ENCODE data around the gene SHC2.
"Not testable (repeated sequence)": the region's sequence is repeated elsewhere in the genome, so short reads cannot be mapped to it uniquely, and the experiment has no call there.

The SHC2 gene

DNA sequence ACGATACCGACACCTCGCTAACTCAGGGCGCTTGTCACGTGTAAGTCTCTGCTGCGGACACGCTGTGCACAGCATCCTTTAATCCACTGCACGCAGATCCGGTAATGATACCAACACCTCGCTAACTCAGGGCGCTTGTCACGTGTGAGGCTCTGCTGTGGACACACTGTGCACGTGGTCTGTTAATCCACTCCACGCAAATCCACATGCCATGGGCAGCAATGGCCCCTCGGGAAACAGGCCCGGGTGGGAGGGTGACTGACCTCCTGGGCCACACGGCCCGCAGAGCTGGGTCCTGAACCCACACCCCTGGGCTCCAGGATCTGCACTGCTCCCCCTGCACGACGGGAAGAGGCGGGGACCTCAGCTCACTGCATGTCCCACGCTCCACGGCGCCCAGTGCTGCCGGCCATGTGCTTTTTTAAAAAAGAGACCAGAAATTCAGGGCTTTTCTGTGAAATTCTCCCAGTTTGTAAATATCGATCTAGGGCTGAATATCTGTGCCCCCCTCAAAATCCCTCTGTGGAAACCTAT lies 16.1 kb downstream of the SHC2 start:
- no peak for DNase-seq

DNA sequence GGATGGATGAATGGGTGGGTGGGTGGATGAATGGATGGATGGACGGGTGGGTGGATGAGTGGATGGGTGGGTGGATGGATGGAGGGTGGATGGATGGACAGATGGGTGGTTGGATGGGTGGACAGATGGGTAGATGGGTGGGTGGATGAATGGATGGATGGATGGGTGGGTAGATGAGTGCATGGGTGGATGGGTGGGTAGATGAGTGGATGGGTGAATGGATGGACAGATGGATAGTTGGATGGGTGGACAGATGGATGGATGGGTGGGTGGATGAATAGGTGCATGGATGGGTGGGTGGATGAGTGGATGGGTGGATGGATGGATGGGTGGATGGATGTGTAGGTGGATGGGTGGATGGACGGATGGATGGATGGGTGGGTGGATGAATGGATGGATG lies 17.8 kb downstream of the SHC2 start:
- no peak for DNase-seq

DNA sequence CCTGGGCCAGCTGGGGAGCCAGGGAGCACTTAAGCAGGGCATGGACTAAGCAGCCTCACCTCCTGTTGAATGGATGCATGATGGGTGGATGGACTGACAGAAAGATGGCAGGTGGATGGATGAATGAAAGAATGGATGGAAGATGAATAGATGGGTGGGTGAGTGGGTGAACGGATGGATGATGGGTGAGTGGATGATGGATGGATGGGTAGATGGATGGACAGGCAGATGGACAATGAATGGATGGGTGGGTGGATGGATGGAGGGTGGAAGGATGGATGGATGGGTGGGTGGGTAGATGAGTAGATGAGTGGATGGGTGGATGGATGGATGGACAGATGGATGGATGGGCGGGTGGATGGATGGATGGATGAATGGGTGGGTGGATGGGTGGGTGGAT lies 18.7 kb downstream of the SHC2 start:
- no peak for DNase-seq

DNA sequence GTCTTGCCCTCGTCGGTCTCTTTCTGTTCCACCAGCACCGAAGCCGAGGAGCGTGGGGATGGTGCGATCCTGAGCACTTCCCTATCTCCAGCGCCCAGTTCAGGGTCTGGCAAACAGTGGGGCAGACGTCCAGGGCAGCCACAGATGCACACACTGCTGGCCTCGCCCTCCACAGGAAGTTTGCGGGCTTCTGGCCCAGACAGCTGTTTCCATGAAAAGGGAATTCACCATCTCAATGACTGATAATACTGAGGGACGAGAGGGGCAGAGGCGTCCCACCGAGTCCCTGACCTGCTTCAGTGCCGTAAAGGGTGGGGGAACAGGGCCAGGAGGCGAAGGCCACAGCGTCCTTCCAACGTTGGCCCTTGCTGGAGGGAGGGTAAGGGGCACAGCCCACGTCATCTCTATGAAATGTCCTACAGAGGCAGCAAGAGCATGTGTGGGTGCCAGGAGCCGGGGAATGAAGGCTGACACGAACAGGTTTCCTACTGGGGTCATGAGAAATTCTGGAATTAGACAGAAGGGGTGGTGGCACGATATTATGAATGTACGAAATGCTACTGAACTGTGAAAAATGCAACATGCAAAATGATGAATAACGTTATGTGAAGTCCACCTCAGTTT lies 19.5 kb downstream of the SHC2 start:
- DNase-seq: no peak

DNA sequence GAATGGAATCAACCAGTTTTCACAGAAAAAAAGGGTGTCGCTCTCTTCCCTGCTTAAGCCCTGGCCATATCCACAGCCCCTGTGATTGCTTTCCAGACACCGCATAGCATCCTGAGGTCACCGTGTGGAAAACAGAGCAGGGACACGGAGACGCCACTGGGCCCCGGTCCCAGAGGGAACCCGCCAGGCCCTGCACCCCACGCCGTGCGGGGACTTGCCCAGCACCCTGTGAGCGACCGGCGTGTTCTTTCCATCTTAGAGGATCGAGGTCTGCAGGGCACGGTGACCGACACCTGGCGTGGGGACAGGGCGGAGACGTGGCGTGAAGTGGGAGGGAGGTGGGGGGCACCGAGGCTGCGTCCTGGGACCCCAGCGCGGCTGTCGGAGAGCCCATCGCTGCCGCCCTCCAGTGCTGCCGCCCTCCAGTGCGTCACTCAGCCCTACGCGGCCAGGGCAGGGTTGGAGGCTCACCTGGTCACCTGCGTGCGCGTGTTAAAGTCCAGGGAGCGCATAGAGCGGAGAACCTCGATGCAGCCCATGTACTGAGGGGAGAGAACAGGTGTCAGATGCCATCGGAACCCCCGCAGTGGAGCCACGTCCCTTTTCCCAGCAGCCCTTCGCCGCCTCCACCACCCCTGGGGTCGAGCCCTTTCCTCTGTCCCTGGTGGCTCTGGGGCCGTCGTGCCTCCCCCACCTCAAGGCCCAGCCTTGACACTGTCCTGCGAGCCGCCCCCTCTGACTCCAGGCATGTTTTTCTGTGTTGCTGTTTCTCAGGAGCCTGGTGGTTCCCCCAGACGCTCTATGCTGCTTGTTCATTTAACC lies 20.2 kb downstream of the SHC2 start:
- DNase-seq: no peak

DNA sequence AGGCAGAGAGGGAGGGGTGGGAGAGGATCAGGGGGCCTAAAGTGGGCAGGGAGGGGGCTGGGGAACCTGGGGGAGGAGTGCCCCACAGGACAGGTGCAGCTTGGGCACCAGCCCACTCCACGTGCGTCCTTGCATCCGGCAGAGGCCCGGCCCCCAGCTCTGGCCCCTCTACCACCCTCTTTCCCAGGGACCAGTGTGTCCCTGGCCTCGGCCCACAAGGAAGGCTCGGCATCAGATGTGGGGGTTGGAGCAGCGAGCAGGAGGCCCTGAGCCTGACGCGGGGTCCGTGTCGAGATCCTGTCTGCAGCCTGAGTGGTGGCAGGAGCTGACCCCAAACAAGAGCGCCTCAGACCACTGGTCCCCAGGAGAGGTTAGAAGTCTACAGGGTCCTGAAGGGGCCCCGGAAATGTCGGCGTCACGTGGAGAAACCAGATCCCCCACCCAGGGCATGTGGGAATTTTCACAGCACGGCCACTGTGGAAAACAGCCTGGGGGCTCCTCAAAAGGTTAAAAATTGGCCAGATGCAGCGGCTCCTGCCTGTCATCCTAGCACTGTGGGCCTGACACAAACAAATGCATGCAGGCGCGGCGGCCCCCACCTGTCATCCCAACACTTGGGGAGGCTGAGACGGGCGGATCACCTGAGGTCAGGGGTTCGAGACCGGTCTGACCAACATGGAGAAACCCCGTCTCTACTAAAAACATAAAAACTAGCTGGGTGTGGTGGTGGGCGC lies 21.5 kb downstream of the SHC2 start:
- no peak for DNase-seq

DNA sequence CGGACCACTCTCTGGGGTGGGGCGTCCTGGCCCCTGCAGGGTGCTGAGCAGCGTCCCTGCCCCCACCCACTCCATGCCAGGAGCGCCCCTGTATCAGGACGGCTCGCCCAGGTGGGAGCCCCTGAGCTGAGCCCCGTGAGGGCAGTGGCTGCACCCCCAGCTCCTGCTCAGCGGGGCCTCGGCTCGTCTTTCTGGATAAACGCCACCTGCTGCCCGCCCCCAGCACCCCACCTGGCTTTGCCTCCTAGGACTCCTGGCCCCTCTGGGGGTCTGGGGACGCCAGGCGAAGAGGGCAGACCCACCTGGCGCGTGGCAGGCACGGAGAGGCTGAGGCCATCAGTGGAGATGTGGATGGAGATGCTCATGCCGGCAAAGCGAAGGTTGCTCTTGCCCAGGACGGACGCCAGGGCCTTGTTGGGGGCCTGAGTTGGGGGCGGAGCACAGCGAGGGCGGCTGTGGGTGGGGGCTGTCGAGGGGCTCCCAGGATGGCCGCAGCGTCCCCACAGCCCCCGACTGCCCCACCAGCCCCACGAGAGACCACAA lies 22.3 kb downstream of the SHC2 start:
- no peak for DNase-seq

DNA sequence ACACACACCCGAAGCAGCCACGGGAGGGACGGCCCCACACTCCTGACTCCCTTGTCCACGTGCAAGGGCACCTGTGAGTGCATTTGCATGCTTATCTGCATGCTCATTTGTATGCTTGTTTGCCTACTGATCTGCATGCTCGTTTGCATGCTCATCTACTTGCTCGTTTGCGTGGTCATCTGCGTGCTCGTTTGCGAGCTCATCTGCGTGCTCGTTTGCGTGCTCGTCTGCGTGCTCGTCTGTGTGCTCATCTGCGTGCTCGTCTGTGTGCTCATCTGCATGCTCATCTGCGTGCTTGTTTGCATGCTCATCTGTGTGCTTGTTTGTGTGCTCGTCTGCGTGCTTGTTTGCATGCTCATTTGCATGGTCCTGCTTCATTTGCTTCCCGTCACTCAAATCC lies 23.8 kb downstream of the SHC2 start:
- no peak for DNase-seq

DNA sequence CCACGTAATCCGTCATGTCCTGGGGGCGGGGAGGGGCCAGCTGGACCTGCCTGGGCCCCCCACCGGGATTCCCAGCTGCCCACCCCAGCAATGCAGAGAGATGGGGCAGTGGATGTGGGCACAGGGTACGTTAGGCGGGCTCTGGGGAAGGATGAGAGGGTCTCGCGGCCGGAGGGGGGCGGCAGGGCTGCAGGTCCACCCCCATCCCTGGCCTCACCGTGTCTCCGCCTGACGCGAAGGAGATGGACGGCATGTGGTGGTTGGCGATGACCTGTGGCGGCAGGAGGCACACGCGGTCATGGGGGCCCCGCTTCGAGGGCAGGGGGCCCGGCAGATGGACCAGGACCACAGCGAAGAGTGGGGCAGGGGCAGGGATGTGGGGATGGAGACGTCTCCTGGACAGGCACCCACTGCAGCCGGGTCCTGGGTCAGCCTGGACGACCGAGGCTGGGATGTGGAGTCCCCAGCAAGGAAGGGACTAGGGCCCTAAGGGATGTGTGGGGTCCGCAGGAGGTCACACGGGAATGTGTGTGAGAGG lies 24.4 kb downstream of the SHC2 start:
- DNase-seq: no peak

DNA sequence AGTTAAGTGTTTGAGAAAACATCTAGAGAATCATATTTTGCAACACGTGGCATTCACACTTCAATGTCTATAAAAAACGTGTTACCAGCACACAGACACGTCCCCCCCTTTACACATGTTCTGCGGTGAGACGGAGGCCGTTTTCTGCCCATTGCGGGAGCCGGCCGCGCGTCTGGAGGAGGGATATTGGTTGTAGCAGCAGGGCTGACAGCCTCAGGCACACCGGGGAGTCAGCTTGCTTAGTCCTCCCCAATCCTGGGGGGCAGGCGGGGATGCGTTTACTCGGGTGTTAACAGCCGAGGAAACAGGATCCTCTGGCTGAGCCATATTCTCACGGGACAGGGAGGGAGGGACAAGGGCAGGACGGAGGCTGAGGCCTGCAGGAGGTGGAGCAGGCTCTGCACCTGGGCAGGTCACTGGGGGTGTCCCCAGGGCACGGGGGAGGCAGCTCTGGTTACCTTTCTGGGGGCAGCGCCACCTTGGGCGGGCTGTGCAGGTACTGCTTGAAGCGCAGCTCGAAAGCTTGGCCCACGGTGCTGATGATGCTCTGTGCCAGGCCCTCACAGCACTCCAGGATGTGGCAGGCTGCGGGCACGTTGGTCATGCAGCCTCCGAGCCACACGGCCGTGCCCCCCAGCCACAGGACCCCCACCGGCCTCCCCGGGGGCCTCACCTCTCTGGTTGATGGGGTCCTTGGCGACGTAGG lies 25.0 kb downstream of the SHC2 start:
- no peak for DNase-seq

DNA sequence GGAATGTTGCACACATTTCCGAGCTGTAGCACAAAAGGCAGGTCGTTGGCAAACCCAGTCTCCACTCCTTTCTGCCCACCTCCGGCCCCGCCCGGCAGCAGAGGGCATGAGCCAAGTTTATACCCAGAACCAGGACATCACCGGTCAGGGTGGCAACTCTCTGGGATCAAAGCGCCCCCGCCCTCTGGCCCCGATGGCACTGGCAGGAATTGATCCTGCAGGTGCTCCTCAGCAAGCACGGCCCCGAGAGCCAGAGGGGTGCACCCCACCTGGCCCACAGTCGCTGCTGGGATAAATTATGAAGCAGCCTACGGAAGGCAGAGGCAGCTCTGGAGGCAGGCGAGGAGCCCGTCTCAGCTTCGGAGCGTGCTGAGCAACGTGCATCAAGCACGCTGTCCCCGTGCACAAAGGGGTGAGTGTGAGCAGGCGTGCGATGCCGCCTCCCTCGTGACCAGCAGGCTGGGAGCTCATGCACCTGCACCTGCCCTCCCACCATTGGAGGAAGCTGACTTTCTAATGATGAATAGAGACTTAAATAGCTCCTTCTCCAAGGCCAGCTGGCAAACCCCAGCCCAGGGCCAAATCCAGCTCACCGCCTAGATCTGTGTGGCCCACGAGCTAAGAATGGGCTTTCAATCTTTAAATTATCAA lies 25.7 kb downstream of the SHC2 start:
- no peak for DNase-seq

DNA sequence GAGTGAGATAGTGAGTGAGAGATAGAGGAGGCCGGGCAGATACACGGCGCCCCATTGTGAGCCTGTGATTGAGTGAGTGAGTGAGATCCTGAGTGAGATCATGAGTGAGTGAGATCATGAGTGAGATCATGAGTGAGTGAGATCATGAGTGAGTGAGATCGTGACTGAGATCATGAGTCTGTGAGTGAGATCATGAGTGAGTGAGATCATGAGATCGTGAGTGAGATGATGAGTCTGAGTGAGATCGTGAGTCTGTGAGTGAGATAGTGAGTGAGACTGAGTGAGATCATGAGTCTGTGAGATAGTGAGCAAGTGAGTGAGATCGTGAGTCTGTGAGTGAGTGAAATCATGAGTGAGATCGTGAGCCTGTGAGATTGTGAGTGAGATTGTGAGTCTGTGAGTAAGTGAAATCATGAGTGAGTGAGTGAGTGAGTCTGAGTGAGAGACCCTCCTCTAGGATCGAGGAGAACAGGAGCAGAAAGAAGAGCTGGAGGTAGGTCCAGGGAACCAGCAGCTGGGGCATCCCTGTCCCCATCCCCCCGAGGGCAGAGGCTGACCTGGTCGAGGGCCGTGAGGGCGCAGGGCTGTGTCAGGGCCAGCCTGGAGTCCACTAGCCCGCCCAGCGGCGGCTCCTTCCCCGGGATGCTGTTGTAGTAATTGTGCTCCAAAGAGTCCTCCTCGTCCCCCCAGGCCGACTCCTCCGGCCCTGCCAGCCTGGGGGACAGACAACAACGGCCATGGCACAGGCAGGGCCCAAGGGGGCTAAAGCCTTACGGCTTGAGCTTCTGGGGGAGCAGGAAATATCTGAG lies 26.5 kb downstream of the SHC2 start:
- DNase-seq: no peak

DNA sequence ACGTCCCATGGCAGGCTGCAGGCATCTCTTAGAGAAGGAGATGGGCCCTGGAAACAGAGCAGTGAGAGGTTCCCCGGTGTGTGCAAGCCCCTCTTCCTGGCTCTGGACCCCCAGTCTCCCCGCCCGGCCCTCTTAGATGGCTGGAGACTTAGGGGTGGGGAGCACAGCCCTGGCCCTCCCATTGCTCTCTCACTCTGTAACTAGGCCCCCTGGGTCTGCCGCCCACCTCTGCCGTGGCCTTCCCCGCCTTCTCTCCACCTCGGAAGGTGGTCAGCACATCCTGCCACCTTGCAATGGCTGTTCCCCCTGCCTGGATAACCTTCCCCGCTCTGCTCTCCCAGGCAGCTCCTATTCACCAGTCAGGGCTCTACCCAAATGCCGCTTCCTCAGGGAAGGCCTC lies 30.1 kb downstream of the SHC2 start:
- no peak for DNase-seq

DNA sequence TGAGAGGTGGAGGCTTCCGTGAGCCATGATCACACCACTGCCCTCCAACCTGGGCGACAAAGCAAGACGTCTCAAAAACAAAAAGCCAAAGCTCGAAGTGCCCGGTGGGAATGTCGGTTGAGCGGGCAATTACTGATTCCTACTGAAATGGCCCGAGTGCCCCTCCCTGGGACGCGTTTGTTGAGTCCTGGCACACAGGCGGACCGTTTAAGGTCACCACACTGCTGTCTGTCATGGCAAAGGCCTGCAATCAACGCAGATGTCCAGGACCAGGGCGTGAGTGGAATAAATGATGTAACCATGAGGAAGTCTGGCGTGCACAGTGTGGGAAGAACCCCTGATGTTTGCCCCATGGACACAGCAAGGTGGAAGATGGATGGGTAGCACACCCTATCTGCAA lies 32.7 kb downstream of the SHC2 start:
- no peak for DNase-seq

DNA sequence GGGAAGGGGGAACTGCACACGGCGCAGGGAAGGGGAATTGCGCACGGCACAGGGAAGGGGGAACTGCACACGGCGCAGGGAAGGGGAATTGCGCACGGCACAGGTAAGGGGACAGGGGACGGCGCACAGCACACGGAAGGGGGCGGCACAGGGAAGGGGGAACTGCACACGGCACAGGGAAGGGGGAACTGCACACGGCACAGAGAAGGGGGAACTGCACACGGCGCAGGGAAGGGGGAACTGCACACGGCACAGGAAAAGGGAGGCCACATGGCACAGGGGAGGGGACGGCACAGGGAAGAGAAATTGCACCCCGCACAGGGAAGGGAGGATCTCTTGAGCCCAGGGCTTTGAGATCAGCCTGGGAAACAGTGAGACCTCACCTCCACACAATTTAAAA lies 33.2 kb downstream of the SHC2 start:
- not testable (repeated sequence) for DNase-seq

DNA sequence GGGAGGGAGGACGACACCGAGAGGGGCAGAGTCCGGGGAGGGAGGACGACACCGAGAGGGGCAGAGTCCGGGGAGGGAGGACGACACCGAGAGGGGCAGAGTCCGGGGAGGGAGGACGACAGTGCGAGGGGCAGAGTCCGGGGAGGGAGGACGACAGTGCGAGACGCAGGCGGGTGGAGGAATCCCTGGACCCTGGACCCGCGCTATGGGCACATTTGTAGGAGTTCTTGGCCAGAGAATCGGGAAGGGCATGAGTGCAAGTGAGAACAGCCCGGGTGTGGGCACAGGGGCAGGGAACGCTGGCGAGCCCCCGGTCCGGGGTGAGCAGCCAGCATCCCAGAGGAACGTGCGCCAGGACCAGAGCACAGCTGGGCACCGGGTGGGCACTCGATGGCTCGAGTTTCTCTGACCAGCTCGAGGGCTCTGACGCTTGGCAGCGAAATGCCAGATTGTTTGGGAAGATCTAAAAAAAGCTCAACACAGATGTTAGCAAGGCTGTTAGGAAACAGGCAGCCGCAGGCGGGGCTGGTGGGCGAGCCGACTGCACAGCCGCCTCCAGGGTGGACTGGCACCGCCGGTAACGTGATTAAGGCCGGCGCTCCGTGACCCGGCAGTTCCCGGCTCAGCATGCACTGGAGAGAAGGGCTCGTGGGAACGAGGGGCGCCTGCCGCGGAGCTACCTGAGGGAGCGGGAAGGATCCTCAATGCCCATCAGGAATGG lies 33.9 kb downstream of the SHC2 start:
- no peak for DNase-seq

DNA sequence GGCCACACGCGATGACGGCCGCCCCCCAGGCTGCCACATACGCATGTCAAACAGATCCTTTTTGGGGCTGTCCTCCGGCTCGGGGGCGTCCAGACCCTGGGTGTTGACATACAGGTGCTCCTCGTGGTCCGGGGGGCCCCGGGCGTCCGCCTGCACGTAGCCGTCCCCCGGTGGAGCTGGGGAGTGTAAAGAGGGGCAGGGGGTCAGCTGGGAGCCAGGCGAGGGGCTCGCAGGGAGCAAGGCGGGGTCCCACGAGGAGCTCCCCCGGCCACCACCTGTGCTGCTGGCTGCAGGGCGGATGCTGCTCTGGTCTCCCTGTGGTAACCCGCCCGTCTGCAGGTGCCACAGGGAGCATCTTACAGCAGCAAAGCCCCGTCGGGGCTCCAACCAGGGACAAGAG lies 35.8 kb downstream of the SHC2 start:
- DNase-seq: no peak

DNA sequence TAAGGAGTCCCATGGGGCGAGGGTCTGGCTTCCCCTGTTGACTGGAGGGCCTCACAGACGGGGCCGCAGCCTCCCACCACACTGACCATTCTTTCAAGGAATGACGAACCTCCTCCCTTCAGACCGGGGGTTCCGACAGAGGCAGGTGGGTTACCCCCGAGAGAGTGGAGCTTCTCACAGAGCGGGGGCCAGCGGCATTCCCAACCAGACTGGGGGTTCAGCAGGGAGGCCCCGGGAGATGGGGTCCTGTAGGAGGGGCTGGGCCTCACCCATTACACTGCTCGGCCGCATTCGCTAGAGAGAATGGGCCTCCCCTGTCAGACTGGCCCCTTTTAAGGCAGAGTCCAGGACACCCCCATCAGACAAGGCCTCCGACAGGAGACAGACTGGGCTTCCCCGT lies 36.3 kb downstream of the SHC2 start:
- DNase-seq: no peak

DNA sequence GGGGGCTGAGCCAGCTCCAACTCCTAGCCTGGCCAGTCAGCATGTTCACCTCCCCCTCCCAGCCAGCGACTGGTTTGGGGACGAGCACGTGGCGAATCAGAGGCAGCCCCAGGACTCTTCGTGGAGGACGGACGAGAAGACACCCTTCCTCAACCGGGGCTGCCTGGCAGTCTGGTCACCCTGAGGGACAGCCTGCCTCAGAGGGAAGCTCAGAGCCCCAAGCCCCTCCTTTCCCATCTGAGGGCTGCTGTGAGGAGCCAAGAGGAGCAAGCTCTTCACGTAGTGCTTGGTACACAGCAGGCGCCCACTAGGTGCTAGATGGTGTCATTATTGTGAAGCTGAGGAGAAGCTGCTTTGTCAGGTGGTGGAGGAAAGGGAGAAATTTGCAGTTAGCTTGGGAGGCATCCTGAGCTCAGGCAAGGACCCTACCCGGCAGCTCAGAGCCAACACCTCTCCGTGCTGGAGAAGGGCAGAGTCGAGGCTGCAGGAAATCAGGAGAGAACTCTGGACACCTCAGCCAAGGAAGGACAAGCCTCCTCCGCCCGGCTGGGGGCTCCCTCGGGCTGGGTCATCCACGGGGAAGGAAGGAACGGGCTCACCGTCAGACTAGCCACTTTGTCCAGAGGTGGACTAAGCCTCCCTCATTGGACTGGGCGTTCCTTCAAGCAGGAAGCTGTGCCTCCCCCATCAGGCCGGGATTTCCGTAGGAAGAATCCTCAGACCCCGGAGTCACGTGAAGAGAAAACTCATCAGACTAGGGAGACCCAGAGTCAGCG lies 37.0 kb downstream of the SHC2 start:
- DNase-seq: no peak

DNA sequence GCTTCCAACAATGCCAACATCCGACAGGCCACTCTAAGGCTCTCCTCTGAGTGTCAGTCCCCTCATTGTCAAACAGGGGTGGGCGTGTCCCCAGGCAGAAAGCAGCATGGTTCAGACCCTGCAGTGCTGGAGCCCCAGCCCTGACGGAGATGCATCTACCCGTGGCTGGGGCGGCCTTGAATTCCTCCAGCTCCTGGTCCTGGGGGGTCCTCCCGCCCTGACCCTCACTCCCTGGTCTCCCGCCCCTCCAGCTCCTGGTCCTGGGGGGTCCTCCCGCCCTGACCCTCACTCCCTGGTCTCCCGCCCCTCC lies 38.0 kb downstream of the SHC2 start:
- not testable (repeated sequence) for DNase-seq

Data from stimulated activated CD4-positive, alpha-beta T cell treated with anti-CD3 and anti-CD28 coated beads, Interleukin-2, amount 100 ng/mL, for 24 hours (primary cell).